Prostate gland (tissue), 2 donors: ENCODE results near the gene WDR82.

Experiments used
- CTCF ChIP-seq, 4 experiments: fragments of 200-600 bp in 2 of 4; fragments of 450-650 bp in 2 of 4; sonication (generic) in 2 of 4; IDR thresholded peaks; 1 replicate in 3 of 4; 2 replicates in 1 of 4; pipeline ENCODE4 v1.5.1; 2016 to 2019; ENCODE audit warnings: antibody characterized with exemption in 4 of 4, mild to moderate bottlenecking in 2 of 4, moderate library complexity in 2 of 4
- POLR2A ChIP-seq: fragments of 450-650 bp; IDR thresholded peaks from one replicate; pipeline ENCODE4 v1.6.1; 2016; ENCODE audit warnings: antibody characterized with exemption, mild to moderate bottlenecking

- TF ChIP-seq CTCF (IDR thresholded peaks at IDR 0.05) (no peak), POLR2A (no peak)
These were observed 37.7 kb upstream of the WDR82 start, which contains the start of gene DNAH1 for GRCh38 chr3:52315977-52316764.
